WTC11 (cell line): ENCODE results near the gene NEURL1B.

Experiments used
- CREM ChIP-seq: sonication (generic); formaldehyde crosslinking; IDR thresholded peaks from 2 replicates; pipeline ENCODE4 v1.8.1; 2022; ENCODE audit warnings: mild to moderate bottlenecking, missing genetic modification reagents, moderate library complexity
- GABPB1 ChIP-seq: sonication (generic); formaldehyde crosslinking; IDR thresholded peaks from 2 replicates; pipeline ENCODE4 v1.8.1; 2023; ENCODE audit warnings: mild to moderate bottlenecking, missing genetic modification reagents
- MYBL2 ChIP-seq: sonication (generic); formaldehyde crosslinking; IDR thresholded peaks from 2 replicates; pipeline ENCODE4 v1.8.1; 2023; ENCODE audit warnings: mild to moderate bottlenecking, moderate library complexity, missing genetic modification reagents
- SP1 ChIP-seq: sonication (generic); formaldehyde crosslinking; conservative IDR thresholded peaks from 2 replicates; pipeline ENCODE4 v1.8.1; 2022; ENCODE audit warnings: missing genetic modification reagents
- TF ChIP-seq, protein P1 (sequence below): sonication (generic); formaldehyde crosslinking; IDR thresholded peaks from 2 replicates; pipeline ENCODE4 v1.8.0; 2022; ENCODE audit warnings: mild to moderate bottlenecking, missing genetic modification reagents
- TF ChIP-seq, protein P2 (sequence below): fragments of 200-600 bp; IDR thresholded peaks from 2 replicates; pipeline ENCODE4 v1.8.0; 2022; ENCODE audit warnings: antibody characterized with exemption
- TF ChIP-seq, protein P3 (sequence below): sonication (generic); formaldehyde crosslinking; IDR thresholded peaks from 2 replicates; pipeline ENCODE4 v1.8.1; 2022; ENCODE audit warnings: low read depth, missing genetic modification reagents, borderline replicate concordance
- TF ChIP-seq, protein P4 (sequence below): sonication (generic); formaldehyde crosslinking; IDR thresholded peaks from 2 replicates; pipeline ENCODE4 v1.8.1; 2023; ENCODE audit warnings: mild to moderate bottlenecking, missing genetic modification reagents

GRCh38 chr5:172730981-172731679 is 90.1 kb downstream of the NEURL1B start:
- TF ChIP-seq, protein P1, sequence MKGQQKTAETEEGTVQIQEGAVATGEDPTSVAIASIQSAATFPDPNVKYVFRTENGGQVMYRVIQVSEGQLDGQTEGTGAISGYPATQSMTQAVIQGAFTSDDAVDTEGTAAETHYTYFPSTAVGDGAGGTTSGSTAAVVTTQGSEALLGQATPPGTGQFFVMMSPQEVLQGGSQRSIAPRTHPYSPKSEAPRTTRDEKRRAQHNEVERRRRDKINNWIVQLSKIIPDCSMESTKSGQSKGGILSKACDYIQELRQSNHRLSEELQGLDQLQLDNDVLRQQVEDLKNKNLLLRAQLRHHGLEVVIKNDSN (CRISPR knock-in tag): no peak
- no peak for TF ChIP-seq CREM (CRISPR knock-in tag)
- TF ChIP-seq, protein P2, sequence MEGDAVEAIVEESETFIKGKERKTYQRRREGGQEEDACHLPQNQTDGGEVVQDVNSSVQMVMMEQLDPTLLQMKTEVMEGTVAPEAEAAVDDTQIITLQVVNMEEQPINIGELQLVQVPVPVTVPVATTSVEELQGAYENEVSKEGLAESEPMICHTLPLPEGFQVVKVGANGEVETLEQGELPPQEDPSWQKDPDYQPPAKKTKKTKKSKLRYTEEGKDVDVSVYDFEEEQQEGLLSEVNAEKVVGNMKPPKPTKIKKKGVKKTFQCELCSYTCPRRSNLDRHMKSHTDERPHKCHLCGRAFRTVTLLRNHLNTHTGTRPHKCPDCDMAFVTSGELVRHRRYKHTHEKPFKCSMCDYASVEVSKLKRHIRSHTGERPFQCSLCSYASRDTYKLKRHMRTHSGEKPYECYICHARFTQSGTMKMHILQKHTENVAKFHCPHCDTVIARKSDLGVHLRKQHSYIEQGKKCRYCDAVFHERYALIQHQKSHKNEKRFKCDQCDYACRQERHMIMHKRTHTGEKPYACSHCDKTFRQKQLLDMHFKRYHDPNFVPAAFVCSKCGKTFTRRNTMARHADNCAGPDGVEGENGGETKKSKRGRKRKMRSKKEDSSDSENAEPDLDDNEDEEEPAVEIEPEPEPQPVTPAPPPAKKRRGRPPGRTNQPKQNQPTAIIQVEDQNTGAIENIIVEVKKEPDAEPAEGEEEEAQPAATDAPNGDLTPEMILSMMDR: no peak
- peak; percentile 90 for TF ChIP-seq GABPB1 (CRISPR knock-in tag)
- TF ChIP-seq, protein P3, sequence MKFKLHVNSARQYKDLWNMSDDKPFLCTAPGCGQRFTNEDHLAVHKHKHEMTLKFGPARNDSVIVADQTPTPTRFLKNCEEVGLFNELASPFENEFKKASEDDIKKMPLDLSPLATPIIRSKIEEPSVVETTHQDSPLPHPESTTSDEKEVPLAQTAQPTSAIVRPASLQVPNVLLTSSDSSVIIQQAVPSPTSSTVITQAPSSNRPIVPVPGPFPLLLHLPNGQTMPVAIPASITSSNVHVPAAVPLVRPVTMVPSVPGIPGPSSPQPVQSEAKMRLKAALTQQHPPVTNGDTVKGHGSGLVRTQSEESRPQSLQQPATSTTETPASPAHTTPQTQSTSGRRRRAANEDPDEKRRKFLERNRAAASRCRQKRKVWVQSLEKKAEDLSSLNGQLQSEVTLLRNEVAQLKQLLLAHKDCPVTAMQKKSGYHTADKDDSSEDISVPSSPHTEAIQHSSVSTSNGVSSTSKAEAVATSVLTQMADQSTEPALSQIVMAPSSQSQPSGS (CRISPR knock-in tag): no peak
- TF ChIP-seq SP1: no peak
- TF ChIP-seq MYBL2 (CRISPR knock-in tag): no peak
- TF ChIP-seq, protein P4, sequence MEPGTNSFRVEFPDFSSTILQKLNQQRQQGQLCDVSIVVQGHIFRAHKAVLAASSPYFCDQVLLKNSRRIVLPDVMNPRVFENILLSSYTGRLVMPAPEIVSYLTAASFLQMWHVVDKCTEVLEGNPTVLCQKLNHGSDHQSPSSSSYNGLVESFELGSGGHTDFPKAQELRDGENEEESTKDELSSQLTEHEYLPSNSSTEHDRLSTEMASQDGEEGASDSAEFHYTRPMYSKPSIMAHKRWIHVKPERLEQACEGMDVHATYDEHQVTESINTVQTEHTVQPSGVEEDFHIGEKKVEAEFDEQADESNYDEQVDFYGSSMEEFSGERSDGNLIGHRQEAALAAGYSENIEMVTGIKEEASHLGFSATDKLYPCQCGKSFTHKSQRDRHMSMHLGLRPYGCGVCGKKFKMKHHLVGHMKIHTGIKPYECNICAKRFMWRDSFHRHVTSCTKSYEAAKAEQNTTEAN (CRISPR knock-in tag): no peak
